HCT116 (cell line): Measurements from ENCODE around the gene TMEM181.

ENCODE experiments used
- ELF1 ChIP-seq: IDR thresholded peaks from 2 replicates; pipeline ENCODE4 v1.6.1; 2012; ENCODE audit warnings: low read depth, borderline replicate concordance
- EZH2 ChIP-seq: fragments of 200-600 bp; sonication (generic); IDR thresholded peaks from 2 replicates; pipeline ENCODE4 v1.6.1; 2017; ENCODE audit warnings: antibody characterized with exemption, mixed run types
- POLR2A ChIP-seq: IDR thresholded peaks from 2 replicates; pipeline ENCODE4 v1.7.0; 2011; ENCODE audit warnings: borderline replicate concordance; ENCODE audit not compliant: insufficient read depth, insufficient read length; ENCODE audit errors: extremely low read depth
- POLR2AphosphoS5 ChIP-seq: IDR thresholded peaks from 2 replicates; pipeline ENCODE4 v1.6.1; 2011; ENCODE audit warnings: mild to moderate bottlenecking, low read depth, low read length, moderate library complexity
- RAD21 ChIP-seq: IDR thresholded peaks from 2 replicates; pipeline ENCODE4 v1.6.1; 2012; ENCODE audit warnings: low read depth, mild to moderate bottlenecking
- SP1 ChIP-seq: IDR thresholded peaks from 2 replicates; pipeline ENCODE4 v1.6.1; 2012; ENCODE audit warnings: low read depth
- TF ChIP-seq, protein P1 (sequence below): IDR thresholded peaks from 2 replicates; pipeline ENCODE4 v1.6.1; 2012; ENCODE audit warnings: low read depth
- TF ChIP-seq, protein P2 (sequence below), 3 experiments: fragments of 200-600 bp in 1 of 3; sonication (generic) in 1 of 3; IDR thresholded peaks in 2 of 3; conservative IDR thresholded peaks in 1 of 3; 2 replicates each; pipeline ENCODE4 v1.5.1; 2012 to 2017; ENCODE audit warnings: low read depth in 2 of 3, low read length in 2 of 3, antibody characterized with exemption in 1 of 3, borderline replicate concordance in 1 of 3, control low read depth in 1 of 3, mild to moderate bottlenecking in 1 of 3, mixed read lengths in 1 of 3, mixed run types in 1 of 3, moderate library complexity in 1 of 3; ENCODE audit not compliant: insufficient read depth in 1 of 3

DNA sequence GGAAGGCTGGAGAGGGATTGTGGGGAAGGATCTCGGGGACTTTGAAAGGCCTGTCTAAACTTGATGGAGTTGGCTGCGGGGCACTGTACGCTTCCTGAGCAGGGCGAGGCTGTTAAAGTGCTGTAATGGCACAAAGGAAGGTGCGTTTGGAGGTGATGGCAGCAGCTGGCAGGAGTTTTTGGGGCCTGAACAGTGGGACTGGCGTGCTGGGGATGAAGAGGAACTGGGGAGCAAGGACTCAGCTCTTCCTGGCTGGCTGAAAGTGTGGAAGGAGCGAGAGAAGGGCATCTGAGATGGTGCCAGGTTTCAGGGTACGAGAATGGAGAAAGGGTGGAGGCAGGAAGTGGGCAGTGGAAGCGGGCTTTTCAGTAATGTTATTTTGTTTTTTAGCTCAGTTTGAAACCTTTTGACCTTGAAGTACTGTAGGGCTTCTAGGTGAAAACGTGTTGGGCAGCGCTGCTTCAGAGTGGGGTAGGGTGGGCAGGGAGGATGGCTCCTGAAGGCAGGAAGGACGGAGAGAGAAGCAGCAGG is 8.0 kb downstream of the TMEM181 start:
- TF ChIP-seq POLR2A: no peak
- TF ChIP-seq SP1: no peak
- TF ChIP-seq EZH2: no peak
- TF ChIP-seq, protein P1, sequence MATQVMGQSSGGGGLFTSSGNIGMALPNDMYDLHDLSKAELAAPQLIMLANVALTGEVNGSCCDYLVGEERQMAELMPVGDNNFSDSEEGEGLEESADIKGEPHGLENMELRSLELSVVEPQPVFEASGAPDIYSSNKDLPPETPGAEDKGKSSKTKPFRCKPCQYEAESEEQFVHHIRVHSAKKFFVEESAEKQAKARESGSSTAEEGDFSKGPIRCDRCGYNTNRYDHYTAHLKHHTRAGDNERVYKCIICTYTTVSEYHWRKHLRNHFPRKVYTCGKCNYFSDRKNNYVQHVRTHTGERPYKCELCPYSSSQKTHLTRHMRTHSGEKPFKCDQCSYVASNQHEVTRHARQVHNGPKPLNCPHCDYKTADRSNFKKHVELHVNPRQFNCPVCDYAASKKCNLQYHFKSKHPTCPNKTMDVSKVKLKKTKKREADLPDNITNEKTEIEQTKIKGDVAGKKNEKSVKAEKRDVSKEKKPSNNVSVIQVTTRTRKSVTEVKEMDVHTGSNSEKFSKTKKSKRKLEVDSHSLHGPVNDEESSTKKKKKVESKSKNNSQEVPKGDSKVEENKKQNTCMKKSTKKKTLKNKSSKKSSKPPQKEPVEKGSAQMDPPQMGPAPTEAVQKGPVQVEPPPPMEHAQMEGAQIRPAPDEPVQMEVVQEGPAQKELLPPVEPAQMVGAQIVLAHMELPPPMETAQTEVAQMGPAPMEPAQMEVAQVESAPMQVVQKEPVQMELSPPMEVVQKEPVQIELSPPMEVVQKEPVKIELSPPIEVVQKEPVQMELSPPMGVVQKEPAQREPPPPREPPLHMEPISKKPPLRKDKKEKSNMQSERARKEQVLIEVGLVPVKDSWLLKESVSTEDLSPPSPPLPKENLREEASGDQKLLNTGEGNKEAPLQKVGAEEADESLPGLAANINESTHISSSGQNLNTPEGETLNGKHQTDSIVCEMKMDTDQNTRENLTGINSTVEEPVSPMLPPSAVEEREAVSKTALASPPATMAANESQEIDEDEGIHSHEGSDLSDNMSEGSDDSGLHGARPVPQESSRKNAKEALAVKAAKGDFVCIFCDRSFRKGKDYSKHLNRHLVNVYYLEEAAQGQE: no peak
- TF ChIP-seq, protein P2, sequence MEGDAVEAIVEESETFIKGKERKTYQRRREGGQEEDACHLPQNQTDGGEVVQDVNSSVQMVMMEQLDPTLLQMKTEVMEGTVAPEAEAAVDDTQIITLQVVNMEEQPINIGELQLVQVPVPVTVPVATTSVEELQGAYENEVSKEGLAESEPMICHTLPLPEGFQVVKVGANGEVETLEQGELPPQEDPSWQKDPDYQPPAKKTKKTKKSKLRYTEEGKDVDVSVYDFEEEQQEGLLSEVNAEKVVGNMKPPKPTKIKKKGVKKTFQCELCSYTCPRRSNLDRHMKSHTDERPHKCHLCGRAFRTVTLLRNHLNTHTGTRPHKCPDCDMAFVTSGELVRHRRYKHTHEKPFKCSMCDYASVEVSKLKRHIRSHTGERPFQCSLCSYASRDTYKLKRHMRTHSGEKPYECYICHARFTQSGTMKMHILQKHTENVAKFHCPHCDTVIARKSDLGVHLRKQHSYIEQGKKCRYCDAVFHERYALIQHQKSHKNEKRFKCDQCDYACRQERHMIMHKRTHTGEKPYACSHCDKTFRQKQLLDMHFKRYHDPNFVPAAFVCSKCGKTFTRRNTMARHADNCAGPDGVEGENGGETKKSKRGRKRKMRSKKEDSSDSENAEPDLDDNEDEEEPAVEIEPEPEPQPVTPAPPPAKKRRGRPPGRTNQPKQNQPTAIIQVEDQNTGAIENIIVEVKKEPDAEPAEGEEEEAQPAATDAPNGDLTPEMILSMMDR (IDR thresholded peaks at IDR 0.05 in 2 of 3, conservative IDR thresholded peaks at IDR 0.05 in 1 of 3; ENCODE audit: borderline replicate concordance in 1 of 3, insufficient read depth in 1 of 3, low read depth in 2 of 3, low read length in 2 of 3): no peak
- TF ChIP-seq POLR2AphosphoS5: no peak
- no peak for TF ChIP-seq RAD21
- TF ChIP-seq ELF1: no peak
